Activated B cell treated with CpG ODN at 0.5 μM for 24 hours (primary cell): ENCODE results near the gene TYMS. TPM values are rescaled to one million over a fixed set of nuclear protein-coding genes. Genes with fewer than 3 reads are reported as not detected.

Source experiments
- ATAC-seq: fragments of 200-7000 bp; cut with Tn5 transposase; one replicate; pipeline ENCODE4 v1.10.0; 2021; ENCODE audit warnings: low read depth, mild to moderate bottlenecking, moderate library complexity
- CTCF ChIA-PET: fragments of 350-600 bp; sonication (Branson Sonifier 250); formaldehyde crosslinking; loops from one replicate; lab custom pipeline; 2021; ENCODE audit warnings: antibody characterized with exemption; lab: Charles Lee
- POLR2A ChIA-PET: fragments of 350-600 bp; sonication (Branson Sonifier 250); formaldehyde crosslinking; loops from one replicate; lab custom pipeline; 2021; ENCODE audit warnings: antibody characterized with exemption; lab: Charles Lee
- DNase-seq: peaks from one replicate; pipeline ENCODE4 v3.0.0; 2022
- H3K27ac Mint-ChIP-seq: one replicate; pipeline ENCODE4 v1.8.0; 2020; ENCODE audit warnings: mixed read lengths
- H3K27me3 Mint-ChIP-seq: one replicate; pipeline ENCODE4 v1.8.0; 2021; ENCODE audit warnings: mixed read lengths
- H3K36me3 Mint-ChIP-seq: one replicate; pipeline ENCODE4 v1.8.0; 2021; ENCODE audit warnings: low read depth, mixed read lengths
- H3K4me1 Mint-ChIP-seq: one replicate; pipeline ENCODE4 v1.8.0; 2021; ENCODE audit warnings: mixed read lengths
- H3K4me3 Mint-ChIP-seq: one replicate; pipeline ENCODE4 v1.8.0; 2020; ENCODE audit warnings: mild to moderate bottlenecking, mixed read lengths
- H3K9me3 Mint-ChIP-seq: one replicate; pipeline ENCODE4 v1.8.0; 2020; ENCODE audit warnings: mixed read lengths
- intact Hi-C: fragments of 100-400 bp; cut with micrococcal nuclease; formaldehyde crosslinking; loops from one replicate; pipeline ENCODE4 v1.15.1; 2024
- total RNA-seq: library from RNA; stranded (reverse); gene quantifications from 2 replicates; pipeline ENCODE4 v1.2.3, GENCODE V29; 2022
- TF ChIP-seq, protein P1 (sequence below): fragments of 200-600 bp; IDR thresholded peaks from one replicate; pipeline ENCODE4 v1.8.0; 2022; ENCODE audit warnings: antibody characterized with exemption, mild to moderate bottlenecking

TYMS gene
- total RNA-seq, 1 donor from 2014 or later, result 4.0 TPM

DNA sequence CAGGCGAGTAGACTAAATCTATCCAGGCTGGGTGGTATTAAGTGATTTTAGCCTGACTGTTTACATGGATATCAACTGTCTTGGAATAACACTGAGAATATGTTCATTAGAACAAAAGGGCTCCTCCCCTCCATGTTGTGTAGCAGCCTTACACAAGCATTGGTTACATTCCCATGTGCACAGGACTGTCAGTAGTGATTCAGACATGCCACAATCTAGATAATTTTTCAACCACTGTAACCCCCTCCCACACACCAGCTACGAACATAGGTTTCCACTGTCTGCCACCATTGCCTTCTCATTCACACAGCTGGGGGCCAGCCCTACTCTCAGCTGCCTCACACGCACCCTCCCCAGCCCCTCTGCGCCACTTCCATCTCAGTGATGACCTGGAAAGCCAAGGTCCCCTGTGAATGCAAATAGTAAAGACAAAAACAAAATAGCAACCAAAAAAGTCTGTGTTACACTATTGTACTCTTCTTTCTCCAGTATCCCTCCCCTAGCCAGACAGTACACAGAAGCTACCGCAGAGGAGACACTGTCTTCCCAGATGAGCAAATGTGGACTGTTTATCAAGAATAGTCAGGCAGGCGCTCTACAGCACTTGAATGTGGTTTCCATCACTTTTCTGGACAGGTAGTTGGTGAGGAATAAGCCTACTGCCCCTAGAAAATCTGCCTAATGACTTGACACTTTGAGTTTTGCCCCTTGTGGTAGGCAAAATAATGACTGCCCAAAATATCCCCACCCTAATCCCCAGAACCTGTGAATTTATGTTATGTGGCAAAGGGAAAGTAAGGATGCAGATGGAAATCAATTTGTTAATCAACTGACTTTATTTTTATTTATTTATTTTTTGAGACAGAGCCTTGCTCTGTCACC, 27.9 kb upstream of the TYMS start:
- DNase-seq (no peak), ATAC-seq (no peak)
- H3K9me3 Mint-ChIP-seq, result no peaks in the 10 kb centered on the region
- intact Hi-C loops, result no loop called here
- POLR2A ChIA-PET, result no interaction called here
- peaks cover 9% of the 10 kb centered on the region for H3K27me3 Mint-ChIP-seq
- no peaks in the 10 kb centered on the region for H3K4me1 Mint-ChIP-seq
- H3K4me3 Mint-ChIP-seq, result no peak overlapping the region
- no peak overlapping the region for H3K27ac Mint-ChIP-seq
- H3K36me3 Mint-ChIP-seq, result no peaks in the 10 kb centered on the region
- CTCF ChIA-PET, result no interaction called here
- TF ChIP-seq, protein P1, sequence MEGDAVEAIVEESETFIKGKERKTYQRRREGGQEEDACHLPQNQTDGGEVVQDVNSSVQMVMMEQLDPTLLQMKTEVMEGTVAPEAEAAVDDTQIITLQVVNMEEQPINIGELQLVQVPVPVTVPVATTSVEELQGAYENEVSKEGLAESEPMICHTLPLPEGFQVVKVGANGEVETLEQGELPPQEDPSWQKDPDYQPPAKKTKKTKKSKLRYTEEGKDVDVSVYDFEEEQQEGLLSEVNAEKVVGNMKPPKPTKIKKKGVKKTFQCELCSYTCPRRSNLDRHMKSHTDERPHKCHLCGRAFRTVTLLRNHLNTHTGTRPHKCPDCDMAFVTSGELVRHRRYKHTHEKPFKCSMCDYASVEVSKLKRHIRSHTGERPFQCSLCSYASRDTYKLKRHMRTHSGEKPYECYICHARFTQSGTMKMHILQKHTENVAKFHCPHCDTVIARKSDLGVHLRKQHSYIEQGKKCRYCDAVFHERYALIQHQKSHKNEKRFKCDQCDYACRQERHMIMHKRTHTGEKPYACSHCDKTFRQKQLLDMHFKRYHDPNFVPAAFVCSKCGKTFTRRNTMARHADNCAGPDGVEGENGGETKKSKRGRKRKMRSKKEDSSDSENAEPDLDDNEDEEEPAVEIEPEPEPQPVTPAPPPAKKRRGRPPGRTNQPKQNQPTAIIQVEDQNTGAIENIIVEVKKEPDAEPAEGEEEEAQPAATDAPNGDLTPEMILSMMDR, result no peak

DNA sequence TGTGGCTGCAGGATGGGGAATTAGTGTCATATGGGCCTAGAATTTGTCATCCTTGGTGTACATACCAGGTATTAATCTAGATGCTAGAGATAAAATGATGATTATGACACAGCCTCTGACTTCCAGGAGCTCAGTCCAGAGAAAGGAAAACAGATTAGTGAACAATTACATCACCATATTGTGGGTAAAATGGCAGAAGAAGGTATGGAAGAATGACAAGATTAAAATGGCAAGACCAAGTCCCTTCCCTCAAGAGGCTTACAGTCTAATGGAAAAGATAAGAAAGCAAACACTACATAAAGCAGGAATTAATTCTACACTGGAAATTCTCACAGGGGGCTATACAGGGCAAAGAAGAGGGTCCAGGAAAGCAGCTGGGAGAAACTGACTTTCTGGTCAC, 25.9 kb upstream of the TYMS start:
- POLR2A ChIA-PET, result no interaction called here
- H3K36me3 Mint-ChIP-seq, result no peaks in the 10 kb centered on the region
- CTCF ChIA-PET, result no interaction called here
- H3K27ac Mint-ChIP-seq, result no peak overlapping the region
- intact Hi-C loops, result no loop called here
- ATAC-seq (no peak), DNase-seq (no peak)
- no peak overlapping the region for H3K4me3 Mint-ChIP-seq
- TF ChIP-seq, protein P1, result no peak
- no peaks in the 10 kb centered on the region for H3K4me1 Mint-ChIP-seq
- H3K9me3 Mint-ChIP-seq, result no peaks in the 10 kb centered on the region
- peaks cover 3% of the 10 kb centered on the region for H3K27me3 Mint-ChIP-seq

DNA sequence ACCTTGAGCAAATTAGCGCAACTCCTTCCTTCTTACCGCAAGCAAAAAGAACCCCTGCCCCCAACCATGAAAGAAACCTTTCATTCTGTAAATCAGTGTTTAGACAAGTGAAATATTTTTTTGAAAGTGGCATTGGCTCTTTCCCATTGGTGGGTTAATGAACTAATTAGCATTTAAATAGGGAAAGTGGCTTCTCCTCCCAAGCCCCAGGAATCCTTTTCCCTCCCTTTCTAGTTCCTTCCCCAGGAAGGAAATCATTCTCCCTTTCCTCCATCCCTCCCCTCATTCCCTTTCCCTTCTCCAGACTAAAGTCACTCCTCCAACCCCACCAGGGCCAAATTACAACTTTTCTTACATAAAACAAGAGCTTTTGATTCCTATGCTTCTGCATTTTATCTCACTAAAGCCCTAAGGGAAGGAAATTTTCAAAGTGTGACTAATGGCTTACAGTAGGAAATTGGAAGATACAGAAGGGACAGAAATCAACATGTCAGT, 22.9 kb upstream of the TYMS start:
- Mint-ChIP-seq H3K9me3 (no peaks in the 10 kb centered on the region), H3K36me3 (no peaks in the 10 kb centered on the region), H3K27ac (no peak overlapping the region), H3K4me1 (no peaks in the 10 kb centered on the region), H3K27me3 (peaks cover 4% of the 10 kb centered on the region), H3K4me3 (no peak overlapping the region)
- ChIA-PET CTCF (no interaction called here), POLR2A (no interaction called here)
- TF ChIP-seq, protein P1, result no peak
- intact Hi-C loops, result no loop called here
- DNase-seq (no peak), ATAC-seq (no peak)

DNA sequence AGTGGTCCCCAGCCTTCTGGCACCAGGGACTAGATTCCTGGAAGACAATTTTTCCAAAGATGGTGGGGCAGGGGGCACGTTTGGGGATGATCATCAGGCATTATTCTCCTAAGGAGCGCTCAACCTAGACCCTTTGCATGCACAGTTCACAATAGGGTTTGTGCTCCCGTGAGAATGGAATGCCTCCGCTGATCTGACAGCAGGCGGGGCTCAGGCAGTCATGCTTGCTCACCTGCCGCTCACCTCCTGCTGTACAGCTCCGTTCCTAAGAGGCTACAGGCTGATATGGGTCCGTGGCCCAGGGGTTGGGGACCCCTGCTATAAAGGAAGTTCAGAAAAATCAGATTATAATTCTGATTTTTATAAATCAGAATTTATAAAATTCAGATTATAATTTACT, 22.3 kb upstream of the TYMS start:
- CTCF ChIA-PET, result no interaction called here

DNA sequence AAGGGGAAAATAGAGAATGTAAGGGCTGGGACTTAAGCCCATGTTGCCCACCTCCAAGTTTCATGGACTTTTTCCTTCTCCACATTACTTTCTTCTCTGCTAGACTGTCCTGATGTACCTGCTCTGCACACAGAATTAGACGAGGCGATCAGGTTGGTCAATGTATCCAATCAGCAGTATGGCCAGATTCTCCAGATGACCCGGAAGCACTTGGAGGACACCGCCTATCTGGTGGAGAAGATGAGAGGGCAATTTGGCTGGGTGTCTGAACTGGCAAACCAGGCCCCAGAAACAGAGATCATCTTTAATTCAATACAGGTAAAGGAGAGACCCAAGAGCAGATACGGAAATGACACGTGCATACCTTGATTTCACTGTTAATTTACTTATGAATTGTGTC, 16.2 kb upstream of the TYMS start:
- no peak overlapping the region for H3K4me3 Mint-ChIP-seq
- ChIA-PET CTCF (no interaction called here), POLR2A (no interaction called here)
- no peaks in the 10 kb centered on the region for H3K4me1 Mint-ChIP-seq
- DNase-seq, result no peak
- H3K9me3 Mint-ChIP-seq, result no peaks in the 10 kb centered on the region
- H3K27ac Mint-ChIP-seq, result no peak overlapping the region
- peaks cover 6% of the 10 kb centered on the region for H3K27me3 Mint-ChIP-seq
- no peak for ATAC-seq
- intact Hi-C loops, result no loop called here
- no peaks in the 10 kb centered on the region for H3K36me3 Mint-ChIP-seq
- TF ChIP-seq, protein P1, result no peak

More for the DNA sequence above, 22.3 kb upstream of the TYMS start:
- Mint-ChIP-seq H3K9me3 (no peaks in the 10 kb centered on the region), H3K36me3 (no peaks in the 10 kb centered on the region), H3K27ac (no peak overlapping the region), H3K27me3 (peaks cover 3% of the 10 kb centered on the region), H3K4me3 (no peak overlapping the region), H3K4me1 (no peaks in the 10 kb centered on the region)
- intact Hi-C loops, result no loop called here
- POLR2A ChIA-PET, result no interaction called here
- ATAC-seq (no peak), DNase-seq (no peak)
- TF ChIP-seq, protein P1, result no peak
